GM13976 (cell line): ENCODE results near the gene ABTB2.

ENCODE experiments used
- DNase-seq: peaks from one replicate; pipeline ENCODE4 v3.0.0; 2012; ENCODE audit warnings: low spot score
- CTCF ChIP-seq: IDR thresholded peaks from 2 replicates; pipeline ENCODE4 v1.5.1; 2012; ENCODE audit warnings: borderline replicate concordance, mild to moderate bottlenecking; ENCODE audit not compliant: insufficient read depth; ENCODE audit errors: extremely low read depth, missing control alignments, control extremely low read depth
- in situ Hi-C: fragments of 300-500 bp; cut with MboI; formaldehyde crosslinking; loops from one replicate; pipeline ENCODE4 v1.12.0; 2022; ENCODE audit warnings: low sequenced_read_pairs, mixed read lengths, inconsistent platforms; ENCODE audit not compliant: unreplicated experiment

Gene ABTB2

DNA sequence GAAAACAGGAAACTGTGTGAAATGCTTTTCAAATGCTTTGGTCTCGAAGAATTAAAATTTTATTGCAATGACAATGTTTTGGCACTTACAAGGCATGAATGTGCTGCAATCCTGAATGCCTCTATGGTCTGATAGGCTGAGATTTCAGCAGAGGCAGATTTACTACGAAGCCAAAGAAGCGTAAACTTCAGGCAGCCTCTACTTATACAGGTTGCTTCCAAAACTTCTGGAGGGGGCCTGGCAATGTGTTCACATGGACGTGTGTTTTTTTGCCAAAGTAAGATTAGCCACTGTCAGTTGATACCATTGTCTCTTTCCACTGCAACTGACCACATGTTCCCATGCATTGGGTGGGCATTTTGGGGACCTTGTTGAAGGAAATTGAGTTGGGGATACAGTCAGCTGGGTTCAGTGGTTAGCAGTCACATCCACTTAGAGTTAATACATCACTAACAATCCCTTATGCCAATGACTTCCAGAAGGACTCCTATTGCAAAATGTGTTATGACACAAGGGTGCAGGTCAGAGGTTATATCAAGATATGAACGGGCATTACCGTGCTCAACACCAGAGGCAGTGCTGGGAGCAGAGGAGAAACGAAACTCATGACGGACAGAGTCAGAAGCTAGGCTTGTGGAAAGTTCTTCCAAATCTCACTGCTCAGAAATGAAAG lies 48.8 kb downstream of the ABTB2 start:
- in situ Hi-C loops, result no loop called here
- no peak for DNase-seq

GRCh38 chr11:34308049-34308912 lies 49.5 kb downstream of the ABTB2 start:
- no peak for TF ChIP-seq CTCF
- in situ Hi-C loops, result no loop called here
- DNase-seq, result no peak

More for the DNA sequence above, 48.8 kb downstream of the ABTB2 start:
- no peak for TF ChIP-seq CTCF

GRCh38 chr11:34305780-34306179 lies 52.0 kb downstream of the ABTB2 start:
- in situ Hi-C loops, result no loop called here
- TF ChIP-seq CTCF, result no peak

DNA sequence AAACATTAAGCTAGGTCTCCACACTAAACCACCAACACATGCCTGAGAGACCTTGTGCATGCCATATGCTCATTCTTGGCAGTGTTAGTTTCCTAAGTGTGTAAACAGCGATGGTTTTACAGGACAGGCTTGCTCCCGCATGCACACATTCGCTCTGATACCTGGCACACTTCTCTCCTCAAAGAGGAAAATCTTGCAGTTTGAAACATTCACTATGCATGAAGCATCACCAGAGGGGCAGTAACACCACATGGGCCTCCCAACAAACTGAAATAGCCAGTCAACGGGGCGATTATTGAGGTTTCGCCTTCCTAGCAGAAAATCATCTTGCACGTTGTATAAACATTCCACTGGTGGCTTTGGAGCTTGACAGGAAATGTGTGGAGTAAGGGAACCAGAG lies 52.6 kb downstream of the ABTB2 start:
- DNase-seq, result no peak
- in situ Hi-C loops, result no loop called here
- TF ChIP-seq CTCF, result no peak

More at GRCh38 chr11:34305780-34306179, 52.0 kb downstream of the ABTB2 start:
- no peak for DNase-seq

- no peak for DNase-seq
- in situ Hi-C loops, result no loop called here
- no peak for TF ChIP-seq CTCF
These were observed 54.7 kb downstream of the ABTB2 start for GRCh38 chr11:34303028-34303570.

GRCh38 chr11:34302046-34302921 lies 55.5 kb downstream of the ABTB2 start:
- DNase-seq, result peak; percentile 41
- TF ChIP-seq CTCF, result no peak
- in situ Hi-C loops, result no loop called here
